ENCODE data around the gene FXYD7.

The FXYD7 gene

DNA sequence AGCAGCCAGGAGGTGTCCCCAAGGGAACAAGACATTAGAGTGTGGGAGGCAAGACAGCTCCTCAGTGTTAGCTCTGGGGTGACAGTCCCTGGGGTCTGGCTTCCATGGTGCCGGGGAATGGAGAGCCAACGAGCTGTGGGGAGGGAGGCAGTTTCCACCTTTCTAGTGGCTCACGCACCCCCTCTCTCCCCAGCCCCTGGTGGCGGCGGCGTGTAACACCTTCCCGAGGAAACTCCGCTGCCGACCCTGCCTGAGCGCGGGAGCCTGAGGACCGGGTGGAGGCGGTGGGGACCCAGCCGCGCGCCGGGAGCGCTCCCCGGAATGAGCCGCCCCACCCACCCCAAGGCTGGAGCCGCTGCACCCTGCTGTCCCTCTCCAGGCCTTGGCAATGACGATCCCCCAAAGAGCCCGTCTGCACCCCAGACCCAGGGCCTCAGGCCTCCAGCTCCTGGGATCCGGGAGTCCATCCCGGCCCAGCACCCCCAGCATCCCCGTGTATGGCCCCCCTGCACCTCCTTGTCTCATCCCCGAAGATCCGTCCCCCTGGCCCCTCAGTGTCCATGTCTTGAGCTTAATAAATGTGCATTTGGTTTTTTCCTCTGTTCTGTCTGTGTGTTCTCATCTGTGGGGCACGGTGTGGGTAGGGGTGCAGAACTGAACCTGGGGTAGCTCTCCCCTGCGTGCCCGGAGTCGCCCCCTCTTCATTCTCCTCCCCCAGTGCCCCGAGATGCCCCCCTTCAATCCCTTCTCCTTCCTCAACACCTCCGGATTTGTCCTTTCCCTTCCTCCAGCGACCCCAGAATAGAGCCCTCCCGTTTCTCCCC is 10.9 kb downstream of the FXYD7 start:
- Histone ChIP-seq H3K4me3 (peak overlapping the region; percentile 87), H3K36me3 (peaks cover 29% of the 10 kb centered on the region), H4K20me1 (peaks cover 39% of the 10 kb centered on the region), H3K4me2 (peak overlapping the region; percentile 100), H3K4me1 (peaks cover 63% of the 10 kb centered on the region), H3K27ac (peak overlapping the region; percentile 88), H3K9me3 (no peaks in the 10 kb centered on the region), H3K27me3 (no peaks in the 10 kb centered on the region), H3K9ac (peak overlapping the region; percentile 85)
- TF ChIP-seq Cebpa-rat (IDR thresholded peaks at IDR 0.05), result no peak

DNA sequence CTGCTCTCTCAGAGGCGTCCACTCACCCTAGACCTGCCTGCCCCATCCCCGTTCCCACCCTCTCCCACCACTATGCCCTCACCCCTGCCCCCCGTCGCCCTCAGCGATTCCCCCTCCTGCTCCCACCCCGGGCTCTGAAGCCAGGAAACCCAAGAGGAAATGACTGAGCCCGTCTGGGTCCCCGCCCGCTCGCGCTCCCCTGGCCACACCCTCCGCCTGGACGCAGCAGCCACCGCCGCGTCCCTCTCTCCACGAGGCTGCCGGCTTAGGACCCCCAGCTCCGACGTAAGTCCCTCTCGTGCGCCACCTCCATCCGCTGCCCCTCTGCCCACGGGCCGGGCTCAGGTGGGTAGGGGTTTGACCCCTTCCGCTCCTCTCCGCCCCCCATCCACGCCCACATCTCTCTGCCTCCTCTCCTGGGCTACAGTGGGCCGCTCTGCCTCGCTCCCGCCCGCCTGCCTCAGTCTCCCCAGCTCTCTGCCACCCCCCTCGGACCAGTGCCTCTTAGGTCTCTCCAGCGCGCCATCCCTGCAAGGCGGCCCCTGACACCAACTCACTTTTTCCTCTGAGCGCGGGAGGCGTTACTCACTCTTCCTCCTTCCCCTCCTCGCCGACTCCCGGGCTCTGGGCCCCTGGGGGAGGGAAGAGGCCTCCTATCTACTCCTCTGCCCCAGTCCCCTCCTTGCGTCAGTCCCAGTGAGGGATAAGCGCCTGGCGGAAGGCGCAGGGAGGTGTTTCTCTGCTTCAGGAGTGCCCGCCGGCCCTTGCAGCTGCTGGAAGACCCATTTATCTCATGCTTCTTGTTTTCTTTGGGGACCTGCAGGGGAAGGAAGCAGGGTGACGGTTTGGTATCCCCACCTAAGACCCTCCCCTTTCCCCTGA is 11.7 kb downstream of the FXYD7 start, which contains the start of gene FXYD5:
FXYD5 (plus strand) TSS at position 211 of the 882 bp plus-strand sequence. CDS start 816 bp downstream, outside the sequence.
- H3K4me3 ChIP-seq, result peak within 1 kb of the TSS; percentile 87
- H3K27me3 ChIP-seq, result no peaks in the 10 kb centered on the region

DNA sequence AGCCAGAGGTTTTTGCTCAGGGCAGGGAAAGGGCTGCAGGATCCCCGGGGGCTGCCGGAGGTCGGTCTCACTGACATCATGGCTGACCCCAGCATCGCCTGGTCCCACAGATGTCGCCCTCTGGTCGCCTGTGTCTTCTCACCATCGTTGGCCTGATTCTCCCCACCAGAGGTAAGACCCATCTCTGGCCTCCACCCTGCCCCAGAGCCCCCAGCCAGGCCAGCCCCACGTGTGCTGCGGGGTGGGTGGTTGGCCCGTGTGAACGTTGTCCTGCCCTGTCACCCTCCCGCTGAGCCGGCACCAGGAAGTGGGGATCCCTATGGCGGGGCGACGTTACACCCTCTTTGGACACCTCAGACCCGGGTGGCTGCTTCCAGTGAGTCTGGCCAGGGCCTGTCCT is 12.4 kb downstream of the FXYD7 start:
- no peak for TF ChIP-seq Cebpa-rat (IDR thresholded peaks at IDR 0.05)
- Histone ChIP-seq H3K4me1 (peaks cover 79% of the 10 kb centered on the region), H4K20me1 (peaks cover 54% of the 10 kb centered on the region), H3K4me3 (peak overlapping the region; percentile 87), H3K27ac (peak overlapping the region; percentile 88), H3K9me3 (no peaks in the 10 kb centered on the region), H3K9ac (peak overlapping the region; percentile 85), H3K27me3 (no peaks in the 10 kb centered on the region), H3K4me2 (peak overlapping the region; percentile 100), H3K36me3 (peaks cover 43% of the 10 kb centered on the region)

More for the DNA sequence above, 11.7 kb downstream of the FXYD7 start, which contains the start of gene FXYD5:
- Histone ChIP-seq H3K9me3 (no peaks in the 10 kb centered on the region), H3K4me1 (peaks cover 72% of the 10 kb centered on the region), H3K4me2 (peak within 1 kb of the TSS; percentile 100), H3K36me3 (peaks cover 38% of the 10 kb centered on the region), H4K20me1 (peaks cover 47% of the 10 kb centered on the region), H3K9ac (peak within 1 kb of the TSS; percentile 85), H3K27ac (peak within 1 kb of the TSS; percentile 88)
- TF ChIP-seq Cebpa-rat (IDR thresholded peaks at IDR 0.05), result no peak

DNA sequence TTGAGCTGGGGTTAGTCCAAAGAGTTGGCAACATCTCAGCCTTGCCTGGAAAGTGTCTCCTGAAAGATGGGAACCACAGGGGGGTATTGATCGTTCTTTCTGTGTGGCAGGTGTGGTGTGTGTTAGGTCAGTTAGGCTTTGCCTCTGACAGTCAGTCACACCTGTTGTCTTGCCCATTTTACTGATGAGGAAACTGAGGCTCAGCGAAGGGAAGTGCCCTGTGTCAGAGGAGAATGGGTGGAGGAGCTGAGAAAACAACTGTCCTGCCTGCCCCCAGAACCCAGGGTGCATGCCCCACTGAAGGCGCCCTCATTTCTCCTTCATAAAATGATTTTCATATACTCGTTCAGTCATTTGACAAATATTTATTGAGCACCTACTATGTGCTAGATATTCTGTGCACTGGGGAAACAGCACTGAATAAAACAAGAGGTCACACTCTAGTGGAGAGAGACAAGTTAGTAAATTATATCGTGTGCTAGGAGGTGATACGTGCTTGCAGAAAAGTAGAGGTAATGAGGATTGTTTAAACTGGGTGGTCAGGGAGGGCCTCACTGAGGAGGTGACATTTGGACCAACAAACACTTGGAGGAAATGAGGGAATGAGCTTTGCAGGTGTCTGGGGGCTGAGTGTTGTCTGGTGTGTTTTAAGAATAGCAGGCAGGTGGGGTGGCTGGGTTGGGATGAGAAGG is 13.1 kb downstream of the FXYD7 start:
- peak overlapping the region; percentile 100 for H3K4me2 ChIP-seq
- H3K4me1 ChIP-seq, result peaks cover 85% of the 10 kb centered on the region
- TF ChIP-seq Cebpa-rat (IDR thresholded peaks at IDR 0.05), result no peak
- H3K36me3 ChIP-seq, result peaks cover 46% of the 10 kb centered on the region
- no peaks in the 10 kb centered on the region for H3K9me3 ChIP-seq
- peak overlapping the region; percentile 87 for H3K4me3 ChIP-seq
- peak overlapping the region; percentile 88 for H3K27ac ChIP-seq
- peaks cover 61% of the 10 kb centered on the region for H4K20me1 ChIP-seq
- H3K9ac ChIP-seq, result peak overlapping the region; percentile 85
- no peaks in the 10 kb centered on the region for H3K27me3 ChIP-seq

DNA sequence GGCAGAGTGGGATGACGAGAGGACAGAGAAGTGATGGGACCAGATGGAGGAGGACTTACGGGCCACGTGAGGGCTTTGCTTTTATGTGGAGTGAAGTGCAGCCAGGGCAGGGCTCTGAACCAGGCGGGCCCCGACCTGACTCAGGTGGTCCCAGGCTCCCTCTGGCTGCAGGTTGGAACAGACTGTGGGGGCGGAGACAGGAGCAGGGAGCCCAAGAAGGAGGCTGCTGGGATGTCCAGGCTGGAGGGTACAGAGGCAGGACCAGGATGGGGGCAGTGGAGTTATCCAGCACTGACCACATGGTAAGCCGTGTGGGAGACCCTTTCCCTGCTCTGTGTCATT is 13.6 kb downstream of the FXYD7 start:
- Histone ChIP-seq H4K20me1 (peaks cover 61% of the 10 kb centered on the region), H3K4me2 (peak overlapping the region; percentile 100), H3K27ac (peak overlapping the region; percentile 57; the same call in 1 of the 2 replicates), H3K4me1 (peaks cover 89% of the 10 kb centered on the region), H3K4me3 (0 out of 2 replicates have a peak overlapping the region, but pooled peaks have one; percentile 87), H3K36me3 (peaks cover 51% of the 10 kb centered on the region), H3K27me3 (no peaks in the 10 kb centered on the region), H3K9ac (peak overlapping the region; percentile 85; the same call in 1 of the 2 replicates), H3K9me3 (peaks cover 4% of the 10 kb centered on the region; the same call in 1 of the 2 replicates)
- TF ChIP-seq Cebpa-rat (IDR thresholded peaks at IDR 0.05), result no peak

DNA sequence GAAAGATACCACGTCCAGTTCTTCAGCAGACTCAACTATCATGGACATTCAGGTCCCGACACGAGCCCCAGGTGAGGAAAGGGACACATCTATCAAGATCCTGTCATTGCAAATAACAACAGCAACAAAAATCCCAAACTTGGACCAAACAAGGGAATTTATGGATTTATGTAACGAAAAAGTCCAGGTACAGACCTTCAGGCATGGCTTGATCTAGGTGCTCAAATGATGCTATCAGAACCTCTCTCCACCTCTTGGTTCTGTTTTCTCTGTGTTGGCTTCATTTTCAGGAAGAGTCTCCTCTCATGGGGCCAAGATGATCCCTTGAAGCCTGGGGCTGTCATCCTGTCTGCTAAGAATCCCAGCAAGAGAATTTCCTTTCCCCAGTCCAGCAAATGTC is 14.4 kb downstream of the FXYD7 start:
- peak overlapping the region; percentile 100 for H3K4me2 ChIP-seq
- TF ChIP-seq Cebpa-rat (IDR thresholded peaks at IDR 0.05), result no peak
- peaks cover 11% of the 10 kb centered on the region; the same call in 1 of the 2 replicates for H3K9me3 ChIP-seq
- peaks cover 59% of the 10 kb centered on the region for H3K36me3 ChIP-seq
- no peak overlapping the region for H3K4me3 ChIP-seq
- H4K20me1 ChIP-seq, result peaks cover 61% of the 10 kb centered on the region
- no peak overlapping the region; the same call in 1 of the 2 replicates for H3K27ac ChIP-seq
- no peaks in the 10 kb centered on the region for H3K27me3 ChIP-seq
- H3K4me1 ChIP-seq, result peaks cover 87% of the 10 kb centered on the region
- H3K9ac ChIP-seq, result no peak overlapping the region

DNA sequence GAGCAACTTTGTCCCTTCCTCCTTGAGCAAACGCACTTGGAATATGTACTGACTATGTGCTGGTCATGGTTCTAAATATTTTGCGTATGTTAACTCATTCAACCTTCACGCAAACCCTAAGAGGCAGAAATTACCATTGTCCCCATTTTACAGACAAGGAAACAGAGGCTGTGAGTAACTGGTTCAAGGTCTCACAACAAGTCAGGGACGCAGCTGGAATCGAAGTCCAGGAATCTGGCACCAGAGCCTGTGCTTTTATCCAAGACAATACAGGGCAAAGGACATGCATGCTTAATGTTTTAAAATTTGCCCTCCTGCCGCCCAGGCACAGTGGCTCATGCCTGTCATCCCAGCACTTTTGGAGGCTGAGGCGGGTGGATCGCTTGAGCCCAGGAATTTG is 16.6 kb downstream of the FXYD7 start:
- peaks cover 68% of the 10 kb centered on the region for H3K4me1 ChIP-seq
- TF ChIP-seq Cebpa-rat (IDR thresholded peaks at IDR 0.05), result no peak
- H3K27me3 ChIP-seq, result no peaks in the 10 kb centered on the region
- H3K27ac ChIP-seq, result no peak overlapping the region
- peaks cover 81% of the 10 kb centered on the region for H3K36me3 ChIP-seq
- H3K4me2 ChIP-seq, result peak overlapping the region; percentile 100
- no peak overlapping the region for H3K4me3 ChIP-seq
- H4K20me1 ChIP-seq, result peaks cover 61% of the 10 kb centered on the region
- peaks cover 32% of the 10 kb centered on the region for H3K9me3 ChIP-seq
- H3K9ac ChIP-seq, result peak overlapping the region; percentile 43; the same call in 1 of the 2 replicates

DNA sequence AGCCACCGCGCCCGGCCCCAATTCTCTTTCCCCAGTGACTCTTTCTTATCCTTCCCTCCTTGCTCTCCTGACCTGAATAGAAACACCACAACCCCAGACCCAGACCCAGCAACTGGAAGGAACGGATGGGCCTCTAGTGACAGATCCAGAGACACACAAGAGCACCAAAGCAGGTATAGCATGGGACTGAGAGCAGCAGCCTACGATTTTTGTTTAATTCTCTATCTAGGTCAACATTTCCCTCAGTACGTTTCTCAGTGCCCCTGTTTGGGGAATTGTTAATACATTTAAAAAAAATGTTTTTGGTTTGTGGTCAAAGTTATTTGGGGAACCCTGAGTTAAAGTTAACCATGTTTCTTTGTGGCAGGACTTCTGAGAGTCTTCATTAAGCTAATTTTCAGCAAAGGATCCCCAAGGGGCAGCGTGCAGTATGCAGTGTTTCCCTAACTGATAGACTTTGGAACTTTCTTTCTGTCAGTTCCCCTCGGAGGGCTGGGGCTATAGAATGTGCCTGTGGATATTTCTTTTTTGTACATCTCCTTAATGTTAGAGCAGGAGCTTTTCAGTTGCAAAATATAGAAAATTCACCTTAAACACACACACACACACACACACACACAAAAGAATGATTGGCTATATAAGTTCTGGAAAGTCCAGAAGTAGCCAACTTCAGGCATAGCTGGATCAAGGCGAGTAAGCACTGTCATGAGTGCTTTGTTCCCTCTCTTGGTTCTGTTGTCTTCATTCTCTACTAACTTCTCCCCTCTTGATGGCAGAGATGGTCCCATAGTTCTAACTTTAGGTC is 17.8 kb downstream of the FXYD7 start:
- Histone ChIP-seq H3K27me3 (no peaks in the 10 kb centered on the region), H3K36me3 (peaks cover 93% of the 10 kb centered on the region), H3K4me1 (peaks cover 64% of the 10 kb centered on the region), H3K4me3 (peak overlapping the region; percentile 5; the same call in 1 of the 2 replicates), H3K4me2 (peak overlapping the region; percentile 100), H4K20me1 (peaks cover 52% of the 10 kb centered on the region), H3K9ac (peak overlapping the region; percentile 43; the same call in 1 of the 2 replicates), H3K27ac (peak overlapping the region; percentile 59), H3K9me3 (peaks cover 45% of the 10 kb centered on the region)
- no peak for TF ChIP-seq Cebpa-rat (IDR thresholded peaks at IDR 0.05)

Data from BLaER1 (cell line).